ENCODE results near the gene BCAR3.
A peak's percentile ranks its signal among the peaks of the same experiment; 100 is the strongest.

Gene BCAR3

DNA sequence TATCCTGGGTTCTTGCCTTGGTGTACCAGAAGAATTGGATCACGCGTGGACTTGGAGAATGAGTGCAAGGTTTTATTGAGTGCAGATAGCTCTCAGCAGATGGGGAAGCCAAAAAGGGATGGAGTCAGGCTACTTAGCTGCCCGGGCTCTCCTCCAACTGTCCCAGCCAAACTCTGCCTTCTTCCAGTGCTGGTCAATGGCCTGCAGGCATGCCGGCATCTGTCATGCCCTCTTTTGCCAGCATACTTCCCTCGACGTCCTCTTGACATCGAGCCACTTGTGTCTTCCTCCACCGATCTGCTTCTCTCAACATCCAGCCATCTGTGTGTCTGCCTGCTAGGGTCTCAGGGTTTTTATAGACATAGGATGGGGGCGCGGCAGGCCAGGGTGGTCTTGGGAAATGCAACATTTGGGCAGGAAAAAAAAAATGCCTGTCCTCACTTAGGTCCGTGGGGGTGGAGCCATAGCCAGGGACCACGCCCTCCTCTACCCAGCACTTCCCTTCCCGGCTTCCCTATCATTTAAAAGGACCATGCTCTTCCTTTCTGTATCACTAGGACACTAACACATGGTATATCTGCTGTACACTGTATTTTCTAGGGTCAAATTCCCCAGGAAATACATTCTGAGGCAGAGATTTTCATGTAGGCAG is 47.0 kb upstream of the BCAR3 start:
- no peak overlapping the region for H2BK5ac ChIP-seq (ENCODE audit: low read length)
- no peak overlapping the region for H3K4ac ChIP-seq (ENCODE audit: low read length)
- H4K8ac ChIP-seq (ENCODE audit: low read depth, low read length): no peak overlapping the region
- no peak overlapping the region for H2BK15ac ChIP-seq (ENCODE audit: low read length)
- peak overlapping the region; percentile 91 for H3K18ac ChIP-seq (ENCODE audit: low read length)
- H3K4me2 ChIP-seq (ENCODE audit: insufficient read depth, low read length, poor library complexity, severe bottlenecking): no peak overlapping the region
- no peaks in the 10 kb centered on the region for H3K27me3 ChIP-seq (ENCODE audit: control insufficient read depth in 3 of 3, insufficient read depth in 3 of 3, low read depth in 1 of 3, low read length in 3 of 3)
- no peak overlapping the region for H4K91ac ChIP-seq (ENCODE audit: low read depth, low read length, poor library complexity)
- H2AFZ ChIP-seq (ENCODE audit: low read length): no peak overlapping the region
- H2AK5ac ChIP-seq (ENCODE audit: low read depth, low read length): peak overlapping the region; percentile 53
- no peaks in the 10 kb centered on the region for H3K9me3 ChIP-seq (replicated peaks in 1 of 2; ENCODE audit: control insufficient read depth in 2 of 2, insufficient read depth in 1 of 2, low read depth in 1 of 2, low read length in 2 of 2)
- H3K4me1 ChIP-seq (ENCODE audit: control insufficient read depth in 2 of 2, insufficient read depth in 1 of 2, low read depth in 1 of 2, low read length in 2 of 2): peaks cover 17 to 30% of the 10 kb centered on the region in 2 donors
- no peak overlapping the region for H2BK12ac ChIP-seq (ENCODE audit: low read length)
- H3K79me1 ChIP-seq (ENCODE audit: low read depth, low read length): no peaks in the 10 kb centered on the region
- no CpG with 5 or more reads among the region's 13 CpGs for WGBS, 2 donors (ENCODE audit: extremely low coverage in 2 of 2, insufficient read length in 2 of 2, insufficient replicate concordance in 1 of 2)
- no peak overlapping the region for H3K23ac ChIP-seq (ENCODE audit: low read depth, low read length, poor library complexity)
- no peak overlapping the region for H3K14ac ChIP-seq (ENCODE audit: low read length)
- no peak overlapping the region for H3K9ac ChIP-seq (ENCODE audit: low read depth, low read length, poor library complexity)
- H2BK120ac ChIP-seq (ENCODE audit: low read depth, low read length): no peak overlapping the region
- H3K27ac ChIP-seq (replicated peaks; ENCODE audit: low read length): no peak overlapping the region
- no peak overlapping the region for H3K4me3 ChIP-seq (ENCODE audit: low read length in 2 of 2)
- DNase-seq (ENCODE audit: low spot score): no peak
- H3K36me3 ChIP-seq (replicated peaks in 1 of 2; ENCODE audit: control insufficient read depth in 2 of 2, insufficient read depth in 2 of 2, low read length in 2 of 2): no peaks in the 10 kb centered on the region

DNA sequence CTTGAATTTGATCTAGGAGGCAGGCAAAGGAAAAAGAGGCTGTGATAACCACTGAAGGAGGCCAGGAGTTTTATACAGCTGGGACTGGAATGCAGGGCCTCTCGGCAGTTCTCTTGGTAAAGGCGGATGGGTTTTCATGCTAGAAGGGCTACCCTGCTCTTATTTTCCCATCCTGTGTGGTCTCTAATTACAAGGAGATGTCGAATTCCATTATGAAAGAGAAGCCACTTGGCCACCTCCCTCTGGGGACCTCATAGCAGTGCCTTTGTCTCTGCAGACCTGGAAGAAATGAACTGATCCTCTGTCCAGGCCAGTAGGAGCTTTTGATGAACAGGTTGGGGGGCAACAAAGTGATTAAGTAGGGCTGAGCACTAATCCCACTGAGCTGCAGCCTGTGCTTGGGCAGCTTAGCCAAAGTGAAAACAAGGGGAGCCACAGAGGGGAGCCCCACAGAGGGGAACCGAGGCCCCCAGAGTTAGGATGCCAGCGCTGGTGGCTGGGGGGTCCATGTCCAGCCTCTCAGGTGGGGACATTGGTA is 42.2 kb upstream of the BCAR3 start:
- peaks cover 25 to 43% of the 10 kb centered on the region in 2 donors for H3K4me1 ChIP-seq (ENCODE audit: control insufficient read depth in 2 of 2, insufficient read depth in 1 of 2, low read depth in 1 of 2, low read length in 2 of 2)
- H3K9ac ChIP-seq (ENCODE audit: low read depth, low read length, poor library complexity): no peak overlapping the region
- H4K91ac ChIP-seq (ENCODE audit: low read depth, low read length, poor library complexity): no peak overlapping the region
- no peak overlapping the region for H2BK15ac ChIP-seq (ENCODE audit: low read length)
- no peaks in the 10 kb centered on the region for H3K36me3 ChIP-seq (replicated peaks in 1 of 2; ENCODE audit: control insufficient read depth in 2 of 2, insufficient read depth in 2 of 2, low read length in 2 of 2)
- no peak overlapping the region for H3K4me3 ChIP-seq (ENCODE audit: low read length in 2 of 2)
- H3K27me3 ChIP-seq (ENCODE audit: control insufficient read depth in 3 of 3, insufficient read depth in 3 of 3, low read depth in 1 of 3, low read length in 3 of 3): no peaks in the 10 kb centered on the region
- no peak overlapping the region for H3K23ac ChIP-seq (ENCODE audit: low read depth, low read length, poor library complexity)
- H3K14ac ChIP-seq (ENCODE audit: low read length): no peak overlapping the region
- peak overlapping the region; percentile 94 for H3K27ac ChIP-seq (replicated peaks; ENCODE audit: low read length)
- no CpG with 5 or more reads among the region's 5 CpGs for WGBS, 2 donors (ENCODE audit: extremely low coverage in 2 of 2, insufficient read length in 2 of 2, insufficient replicate concordance in 1 of 2)
- peak; percentile 80 for DNase-seq (ENCODE audit: low spot score)
- peak overlapping the region; percentile 95 for H3K18ac ChIP-seq (ENCODE audit: low read length)
- no peak overlapping the region for H4K8ac ChIP-seq (ENCODE audit: low read depth, low read length)
- no peaks in the 10 kb centered on the region for H3K79me1 ChIP-seq (ENCODE audit: low read depth, low read length)
- H2AK5ac ChIP-seq (ENCODE audit: low read depth, low read length): peak overlapping the region; percentile 88
- H2AFZ ChIP-seq (ENCODE audit: low read length): peak overlapping the region; percentile 80
- no peak overlapping the region for H2BK120ac ChIP-seq (ENCODE audit: low read depth, low read length)
- peak overlapping the region; percentile 71 for H2BK5ac ChIP-seq (ENCODE audit: low read length)
- H3K9me3 ChIP-seq (replicated peaks in 1 of 2; ENCODE audit: control insufficient read depth in 2 of 2, insufficient read depth in 1 of 2, low read depth in 1 of 2, low read length in 2 of 2): no peaks in the 10 kb centered on the region
- no peak overlapping the region for H2BK12ac ChIP-seq (ENCODE audit: low read length)
- H3K4ac ChIP-seq (ENCODE audit: low read length): no peak overlapping the region
- peak overlapping the region; percentile 30 for H3K4me2 ChIP-seq (ENCODE audit: insufficient read depth, low read length, poor library complexity, severe bottlenecking)

DNA sequence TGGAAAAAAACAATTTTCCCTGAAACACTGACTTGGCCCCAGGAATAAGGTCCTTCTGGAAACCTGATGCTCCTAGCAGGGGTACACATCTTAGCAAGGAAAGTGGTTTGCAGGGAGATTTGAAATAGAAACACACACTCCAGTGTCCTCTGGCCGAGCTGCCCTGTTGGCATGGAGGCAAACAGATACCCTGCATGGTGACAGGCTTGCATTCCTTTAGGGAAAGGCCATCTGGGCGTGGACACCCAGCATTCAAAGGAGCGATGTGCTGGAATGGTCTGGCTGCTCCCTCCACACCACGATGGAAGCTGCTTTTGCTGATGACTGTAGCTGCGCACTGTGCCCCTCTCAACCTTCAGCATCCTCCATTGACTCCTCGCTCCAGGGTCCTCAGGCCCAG is 41.5 kb upstream of the BCAR3 start:
- no peak overlapping the region for H2BK5ac ChIP-seq (ENCODE audit: low read length)
- peak overlapping the region; percentile 80 for H2AFZ ChIP-seq (ENCODE audit: low read length)
- H3K36me3 ChIP-seq (replicated peaks in 1 of 2; ENCODE audit: control insufficient read depth in 2 of 2, insufficient read depth in 2 of 2, low read length in 2 of 2): no peaks in the 10 kb centered on the region
- H3K4me3 ChIP-seq (ENCODE audit: low read length in 2 of 2): peak overlapping the region in 1 of 2 donors; percentile 31
- H3K14ac ChIP-seq (ENCODE audit: low read length): no peak overlapping the region
- H3K79me1 ChIP-seq (ENCODE audit: low read depth, low read length): no peaks in the 10 kb centered on the region
- H3K4ac ChIP-seq (ENCODE audit: low read length): no peak overlapping the region
- H3K9me3 ChIP-seq (replicated peaks in 1 of 2; ENCODE audit: control insufficient read depth in 2 of 2, insufficient read depth in 1 of 2, low read depth in 1 of 2, low read length in 2 of 2): no peaks in the 10 kb centered on the region
- no peak overlapping the region for H3K23ac ChIP-seq (ENCODE audit: low read depth, low read length, poor library complexity)
- H3K27me3 ChIP-seq (ENCODE audit: control insufficient read depth in 3 of 3, insufficient read depth in 3 of 3, low read depth in 1 of 3, low read length in 3 of 3): no peaks in the 10 kb centered on the region
- H4K8ac ChIP-seq (ENCODE audit: low read depth, low read length): no peak overlapping the region
- no peak overlapping the region for H4K91ac ChIP-seq (ENCODE audit: low read depth, low read length, poor library complexity)
- no CpG with 5 or more reads among the region's 6 CpGs for WGBS, 2 donors (ENCODE audit: extremely low coverage in 2 of 2, insufficient read length in 2 of 2, insufficient replicate concordance in 1 of 2)
- no peak overlapping the region for H3K9ac ChIP-seq (ENCODE audit: low read depth, low read length, poor library complexity)
- peak overlapping the region; percentile 94 for H3K27ac ChIP-seq (replicated peaks; ENCODE audit: low read length)
- peak overlapping the region; percentile 92 for H3K18ac ChIP-seq (ENCODE audit: low read length)
- no peak overlapping the region for H2BK15ac ChIP-seq (ENCODE audit: low read length)
- H2AK5ac ChIP-seq (ENCODE audit: low read depth, low read length): no peak overlapping the region
- no peak overlapping the region for H2BK12ac ChIP-seq (ENCODE audit: low read length)
- peaks cover 25 to 43% of the 10 kb centered on the region in 2 donors for H3K4me1 ChIP-seq (ENCODE audit: control insufficient read depth in 2 of 2, insufficient read depth in 1 of 2, low read depth in 1 of 2, low read length in 2 of 2)
- no peak overlapping the region for H2BK120ac ChIP-seq (ENCODE audit: low read depth, low read length)
- H3K4me2 ChIP-seq (ENCODE audit: insufficient read depth, low read length, poor library complexity, severe bottlenecking): peak overlapping the region; percentile 30
- DNase-seq (ENCODE audit: low spot score): no peak

DNA sequence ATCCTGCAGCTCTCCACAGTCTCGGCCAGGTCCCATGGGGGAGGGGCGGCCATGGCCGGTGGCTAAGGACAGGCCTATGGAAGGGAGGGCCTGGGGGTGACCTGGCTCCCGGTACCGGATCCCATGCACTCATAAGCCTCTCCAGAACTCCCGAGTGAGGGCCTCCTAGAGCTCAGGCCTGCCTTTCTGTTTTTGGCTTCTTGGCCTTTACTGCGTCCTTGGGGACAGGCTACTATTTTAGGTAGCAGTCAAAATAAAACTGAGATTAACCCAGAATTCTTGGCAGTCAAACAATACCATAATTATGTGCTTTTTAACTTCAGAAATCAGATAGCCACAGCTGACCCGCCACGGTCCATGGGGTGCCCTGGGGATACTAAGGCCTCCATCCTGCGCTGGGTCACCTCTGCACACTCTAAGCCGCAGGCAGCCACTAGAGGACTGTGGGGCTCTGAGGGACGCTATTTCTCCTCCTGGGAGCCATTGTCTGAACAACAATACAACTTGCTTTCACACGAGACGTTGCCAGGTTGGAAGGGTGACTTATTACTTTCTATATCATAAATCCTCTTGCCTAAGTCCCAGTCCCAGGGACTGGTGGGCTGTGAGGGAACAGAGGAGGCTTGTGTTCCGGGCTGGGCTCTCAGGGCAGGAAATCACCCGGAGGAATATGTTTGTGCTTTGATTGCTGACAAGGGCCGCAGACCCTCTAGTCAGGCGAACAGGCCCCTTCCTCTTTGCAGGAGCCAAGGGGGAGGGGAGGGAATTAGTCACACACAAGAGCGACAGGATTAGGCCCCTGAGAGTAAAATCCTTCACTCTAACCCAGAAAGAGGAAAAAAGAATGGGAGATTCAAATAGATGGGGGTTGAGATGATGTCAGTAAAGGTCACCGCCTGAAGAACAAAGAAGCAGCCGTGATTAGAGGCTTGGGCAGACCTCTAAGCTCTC is 40.7 kb upstream of the BCAR3 start:
- H3K4ac ChIP-seq (ENCODE audit: low read length): no peak overlapping the region
- H2BK12ac ChIP-seq (ENCODE audit: low read length): no peak overlapping the region
- peak overlapping the region; percentile 80 for H2AFZ ChIP-seq (ENCODE audit: low read length)
- H3K9ac ChIP-seq (ENCODE audit: low read depth, low read length, poor library complexity): no peak overlapping the region
- no peaks in the 10 kb centered on the region for H3K9me3 ChIP-seq (replicated peaks in 1 of 2; ENCODE audit: control insufficient read depth in 2 of 2, insufficient read depth in 1 of 2, low read depth in 1 of 2, low read length in 2 of 2)
- H3K4me3 ChIP-seq (ENCODE audit: low read length in 2 of 2): peak overlapping the region in 1 of 2 donors; percentile 31
- WGBS, 2 donors (ENCODE audit: extremely low coverage in 2 of 2, insufficient read length in 2 of 2, insufficient replicate concordance in 1 of 2): no CpG with 5 or more reads among the region's 21 CpGs
- H2BK5ac ChIP-seq (ENCODE audit: low read length): peak overlapping the region; percentile 41
- no peak overlapping the region for H4K8ac ChIP-seq (ENCODE audit: low read depth, low read length)
- H3K36me3 ChIP-seq (replicated peaks in 1 of 2; ENCODE audit: control insufficient read depth in 2 of 2, insufficient read depth in 2 of 2, low read length in 2 of 2): no peaks in the 10 kb centered on the region
- peak; percentile 90 for DNase-seq (ENCODE audit: low spot score)
- H3K4me1 ChIP-seq (ENCODE audit: control insufficient read depth in 2 of 2, insufficient read depth in 1 of 2, low read depth in 1 of 2, low read length in 2 of 2): peaks cover 25 to 41% of the 10 kb centered on the region in 2 donors
- peak overlapping the region; percentile 36 for H3K18ac ChIP-seq (ENCODE audit: low read length)
- peak overlapping the region; percentile 11 for H3K4me2 ChIP-seq (ENCODE audit: insufficient read depth, low read length, poor library complexity, severe bottlenecking)
- H2BK120ac ChIP-seq (ENCODE audit: low read depth, low read length): peak overlapping the region; percentile 0
- no peak overlapping the region for H3K23ac ChIP-seq (ENCODE audit: low read depth, low read length, poor library complexity)
- H2AK5ac ChIP-seq (ENCODE audit: low read depth, low read length): peak overlapping the region; percentile 98
- H3K79me1 ChIP-seq (ENCODE audit: low read depth, low read length): no peaks in the 10 kb centered on the region
- no peak overlapping the region for H2BK15ac ChIP-seq (ENCODE audit: low read length)
- no peaks in the 10 kb centered on the region for H3K27me3 ChIP-seq (ENCODE audit: control insufficient read depth in 3 of 3, insufficient read depth in 3 of 3, low read depth in 1 of 3, low read length in 3 of 3)
- H3K27ac ChIP-seq (replicated peaks; ENCODE audit: low read length): peak overlapping the region; percentile 94
- no peak overlapping the region for H4K91ac ChIP-seq (ENCODE audit: low read depth, low read length, poor library complexity)
- H3K14ac ChIP-seq (ENCODE audit: low read length): no peak overlapping the region
